GM18907 (cell line): ENCODE data around the gene TANC1.

Experiments
- ATAC-seq: cut with Tn5 transposase; IDR thresholded peaks from one replicate; pipeline ENCODE4 v1.9.1; 2021; ENCODE audit warnings: mild to moderate bottlenecking, moderate library complexity; ENCODE audit not compliant: unreplicated experiment

The TANC1 gene

DNA sequence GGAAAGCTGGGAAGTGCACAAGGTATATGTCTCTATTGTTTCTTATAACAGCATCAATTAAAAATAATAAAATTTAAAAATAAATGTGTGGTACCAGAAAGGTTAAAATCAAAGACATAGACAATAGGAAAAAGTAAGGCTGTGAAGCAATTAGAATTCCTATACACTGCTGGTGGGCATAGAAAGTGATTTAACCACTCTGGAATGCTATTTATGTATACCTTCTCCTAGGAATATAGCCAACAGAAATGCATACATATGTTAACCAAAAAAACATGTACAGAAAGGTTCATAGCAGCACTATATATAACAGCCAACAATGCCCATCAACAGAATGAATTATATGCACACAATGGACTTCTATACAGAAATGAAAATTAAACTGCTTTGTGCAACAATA is 275.1 kb downstream of the TANC1 start:
- no peak for ATAC-seq

GRCh38 chr2:159246325-159246988 is 278.0 kb downstream of the TANC1 start:
- no peak for ATAC-seq

- ATAC-seq: peak; percentile 76
Measured at GRCh38 chr2:159249990-159250715, 281.7 kb downstream of the TANC1 start.

DNA sequence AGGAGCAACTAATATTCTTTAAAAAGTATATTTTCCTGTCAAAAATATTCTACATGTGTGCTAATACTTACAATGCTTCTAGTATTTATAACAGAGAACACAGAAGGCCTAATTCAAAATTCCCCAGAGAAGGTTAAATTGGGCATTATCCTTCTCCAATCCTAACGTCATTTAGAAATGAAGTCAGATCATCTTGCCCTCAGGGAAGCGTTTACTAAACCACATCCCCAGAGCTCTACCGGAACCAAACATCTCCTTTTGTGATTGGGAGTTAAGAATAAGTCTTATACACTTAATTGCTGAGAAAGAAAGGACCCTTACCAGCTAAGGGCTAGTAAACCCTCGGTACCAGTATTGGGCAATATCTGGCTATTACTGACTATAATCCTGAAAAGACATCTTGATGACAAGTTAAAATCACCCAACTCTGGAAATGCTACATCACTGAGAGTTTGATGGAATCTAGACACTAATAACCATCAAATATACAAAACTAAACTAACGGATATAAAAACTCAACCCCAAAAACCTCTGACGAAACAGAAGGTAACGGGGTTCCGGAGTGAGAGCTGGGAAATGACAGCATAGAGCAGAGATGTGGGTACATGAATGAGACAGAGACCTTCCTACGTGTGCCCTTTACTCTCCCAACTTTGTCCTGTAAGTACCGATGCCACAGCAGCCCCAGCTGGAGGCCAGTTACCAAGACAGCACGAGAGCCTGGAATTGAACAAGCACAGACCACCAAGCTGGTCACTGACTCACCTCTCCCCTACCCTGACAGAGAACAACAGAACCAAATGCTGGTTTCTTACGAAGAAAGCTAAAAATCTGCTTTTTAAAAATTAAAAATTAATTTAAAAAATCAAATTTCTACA is 283.1 kb downstream of the TANC1 start:
- ATAC-seq: no peak

- ATAC-seq: no peak
Measured at GRCh38 chr2:159252905-159253304, 284.5 kb downstream of the TANC1 start.

- no peak for ATAC-seq
Measured at GRCh38 chr2:159256159-159256558, 287.7 kb downstream of the TANC1 start.

GRCh38 chr2:159262226-159262625 is 293.8 kb downstream of the TANC1 start:
- no peak for ATAC-seq

- ATAC-seq: no peak
Measured at GRCh38 chr2:159262904-159263303, 294.5 kb downstream of the TANC1 start.

- no peak for ATAC-seq
Measured at GRCh38 chr2:159265171-159265576, 296.7 kb downstream of the TANC1 start.

- ATAC-seq: no peak
Measured at GRCh38 chr2:159266554-159266953, 298.1 kb downstream of the TANC1 start.

GRCh38 chr2:159267921-159268320 is 299.5 kb downstream of the TANC1 start:
- ATAC-seq: no peak

- ATAC-seq: no peak
Measured at GRCh38 chr2:159270744-159271379, 302.4 kb downstream of the TANC1 start.

DNA sequence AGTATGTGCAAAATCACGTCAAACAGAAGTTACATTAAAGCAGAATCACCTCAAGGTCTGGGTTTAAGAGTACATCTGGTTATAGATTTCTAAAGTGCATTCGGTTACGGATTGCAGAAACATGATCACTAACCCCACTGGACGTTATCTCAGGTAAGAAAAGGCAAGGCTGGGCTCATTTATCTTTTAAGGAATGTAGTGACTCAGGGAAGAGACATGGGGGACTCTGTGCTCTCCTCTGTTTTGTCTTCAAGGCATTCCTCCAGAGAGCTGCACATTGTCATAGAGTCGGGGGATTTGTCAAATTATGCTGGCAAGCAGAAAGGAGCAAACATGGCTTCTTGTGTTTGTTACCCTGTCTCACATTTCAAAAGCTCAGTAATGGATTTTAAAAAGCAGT is 303.7 kb downstream of the TANC1 start:
- no peak for ATAC-seq

- ATAC-seq: no peak
Measured at GRCh38 chr2:159275111-159275510, 306.7 kb downstream of the TANC1 start.

DNA sequence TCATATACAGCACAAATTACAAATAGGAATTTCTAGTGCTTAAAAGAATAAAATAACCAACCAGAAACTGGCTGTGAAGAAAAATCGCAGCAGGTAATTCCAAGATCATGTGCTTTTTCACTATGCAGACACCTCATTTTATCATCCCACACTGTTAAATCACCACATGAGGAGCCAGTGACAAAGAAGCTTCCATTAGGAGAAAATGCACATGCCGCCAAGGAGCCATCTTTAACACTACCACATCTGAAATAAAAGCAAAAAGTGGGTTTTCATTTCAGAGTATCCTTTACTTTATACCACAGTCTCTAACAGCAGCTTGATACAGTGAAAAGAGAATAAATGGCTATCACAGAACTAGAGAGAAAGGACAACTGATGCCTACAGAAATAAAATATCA is 311.3 kb downstream of the TANC1 start:
- ATAC-seq: no peak

GRCh38 chr2:159281002-159281401 is 312.6 kb downstream of the TANC1 start:
- no peak for ATAC-seq
